Measurements from ENCODE around the gene ADAMTSL5. TPM values are rescaled to one million over a fixed set of nuclear protein-coding genes. Genes with fewer than 3 reads are reported as not detected.
A peak's percentile ranks its signal among the peaks of the same experiment; 100 is the strongest.

The ADAMTSL5 gene
- polyA plus RNA-seq, 3 donors: 0.09 TPM; not detected in 2

- Mint-ChIP-seq H3K9me3 (peaks cover 0 to 5% (median 0%) of the 10 kb centered on the region in 7 donors), H3K27me3 (ENCODE audit: low read depth in 3 of 3) (peaks cover 14 to 31% (median 31%) of the 10 kb centered on the region in 3 donors), H3K4me1 (peaks cover 16% of the 10 kb centered on the region), H3K4me3 (no peak overlapping the region), H3K36me3 (no peaks in the 10 kb centered on the region), H3K27ac (no peak overlapping the region)
- H3K9me3 ChIP-seq (replicated peaks in 1 of 2; ENCODE audit: control insufficient read depth in 1 of 2, insufficient read depth in 1 of 2, low read length in 2 of 2): no peaks in the 10 kb centered on the region
- no peaks in the 10 kb centered on the region for H4K20me1 ChIP-seq (ENCODE audit: insufficient read depth, low read length)
- H3K4me2 ChIP-seq (replicated peaks; ENCODE audit: extremely low read depth, low read length, poor library complexity, severe bottlenecking): no peak overlapping the region
- WGBS (ENCODE audit: insufficient coverage): 88% methylated on average over 10 of the region's 15 CpGs
- no peak overlapping the region for H2AFZ ChIP-seq (ENCODE audit: insufficient read depth, low read depth, low read length, poor library complexity, severe bottlenecking)
- peaks cover 14 to 24% of the 10 kb centered on the region in 2 donors for H3K4me1 ChIP-seq (ENCODE audit: control insufficient read depth in 1 of 2, insufficient read depth in 2 of 2, low read length in 2 of 2)
- intact Hi-C loops (cut with micrococcal nuclease): loop anchor here in 1 of 2 donors (5.0 kb wide), 1 partner anchor 73 kb away; the partner anchor contains the start of gene MEX3D
- no peaks in the 10 kb centered on the region for H3K36me3 ChIP-seq (replicated peaks in 1 of 2; ENCODE audit: control insufficient read depth in 1 of 2, insufficient read depth in 2 of 2, low read length in 2 of 2)
- no peak for DNase-seq
- no peak overlapping the region for H3K4me3 ChIP-seq (replicated peaks in 1 of 3; ENCODE audit: low read depth in 2 of 3, low read length in 3 of 3)
- H3K9ac ChIP-seq (ENCODE audit: insufficient read depth, low read length, poor library complexity, severe bottlenecking): no peak overlapping the region
- H3K27me3 ChIP-seq (ENCODE audit: control insufficient read depth in 2 of 2, insufficient read depth in 2 of 2, low read length in 2 of 2): peaks cover 0 to 21% of the 10 kb centered on the region in 2 donors
- no peak for TF ChIP-seq CTCF (IDR thresholded peaks at IDR 0.05)
- H3K27ac ChIP-seq (ENCODE audit: low read depth in 1 of 2, low read length in 2 of 2): no peak overlapping the region
- H3K79me2 ChIP-seq (ENCODE audit: insufficient read depth, low read length): no peaks in the 10 kb centered on the region
Measured at GRCh38 chr19:1494115-1494815, 18.6 kb downstream of the ADAMTSL5 start.

- Mint-ChIP-seq H3K9me3 (peaks cover 0 to 6% (median 0%) of the 10 kb centered on the region in 7 donors), H3K36me3 (no peaks in the 10 kb centered on the region), H3K27ac (no peak overlapping the region), H3K4me1 (peaks cover 20% of the 10 kb centered on the region), H3K4me3 (peak overlapping the region in 1 of 2 donors; percentile 30), H3K27me3 (ENCODE audit: low read depth in 3 of 3) (peaks cover 14 to 31% (median 31%) of the 10 kb centered on the region in 3 donors)
- Histone ChIP-seq H3K79me2 (ENCODE audit: insufficient read depth, low read length) (no peaks in the 10 kb centered on the region), H3K36me3 (replicated peaks in 1 of 2; ENCODE audit: control insufficient read depth in 1 of 2, insufficient read depth in 2 of 2, low read length in 2 of 2) (no peaks in the 10 kb centered on the region), H3K9ac (ENCODE audit: insufficient read depth, low read length, poor library complexity, severe bottlenecking) (no peak overlapping the region), H4K20me1 (ENCODE audit: insufficient read depth, low read length) (no peaks in the 10 kb centered on the region), H3K9me3 (replicated peaks in 1 of 2; ENCODE audit: control insufficient read depth in 1 of 2, insufficient read depth in 1 of 2, low read length in 2 of 2) (no peaks in the 10 kb centered on the region), H3K27ac (ENCODE audit: low read depth in 1 of 2, low read length in 2 of 2) (no peak overlapping the region), H3K4me3 (replicated peaks in 1 of 3; ENCODE audit: low read depth in 2 of 3, low read length in 3 of 3) (no peak overlapping the region), H3K4me2 (replicated peaks; ENCODE audit: extremely low read depth, low read length, poor library complexity, severe bottlenecking) (no peak overlapping the region), H3K4me1 (ENCODE audit: control insufficient read depth in 1 of 2, insufficient read depth in 2 of 2, low read length in 2 of 2) (peaks cover 18 to 35% of the 10 kb centered on the region in 2 donors), H2AFZ (ENCODE audit: insufficient read depth, low read depth, low read length, poor library complexity, severe bottlenecking) (no peak overlapping the region), H3K27me3 (ENCODE audit: control insufficient read depth in 2 of 2, insufficient read depth in 2 of 2, low read length in 2 of 2) (peaks cover 0 to 21% of the 10 kb centered on the region in 2 donors)
- intact Hi-C loops (cut with micrococcal nuclease): loop anchor here in 1 of 2 donors (5.0 kb wide), 1 partner anchor 75 kb away; the partner anchor contains the start of gene MEX3D
- WGBS (ENCODE audit: insufficient coverage): 95% methylated on average over 3 of the region's 10 CpGs
- TF ChIP-seq CTCF (IDR thresholded peaks at IDR 0.05): no peak
- DNase-seq: no peak
Measured at GRCh38 chr19:1492474-1493006, 20.3 kb downstream of the ADAMTSL5 start.

All from CD14-positive monocyte (primary cell).